Measurements from ENCODE around the gene BEGAIN. TPM values are rescaled to one million over a fixed set of nuclear protein-coding genes. Genes with fewer than 3 reads are reported as not detected.
A peak's percentile ranks its signal among the peaks of the same experiment; 100 is the strongest.

The BEGAIN gene
- total RNA-seq, 2 donors from 2014 or later = 1.3 to 8.0 TPM

DNA sequence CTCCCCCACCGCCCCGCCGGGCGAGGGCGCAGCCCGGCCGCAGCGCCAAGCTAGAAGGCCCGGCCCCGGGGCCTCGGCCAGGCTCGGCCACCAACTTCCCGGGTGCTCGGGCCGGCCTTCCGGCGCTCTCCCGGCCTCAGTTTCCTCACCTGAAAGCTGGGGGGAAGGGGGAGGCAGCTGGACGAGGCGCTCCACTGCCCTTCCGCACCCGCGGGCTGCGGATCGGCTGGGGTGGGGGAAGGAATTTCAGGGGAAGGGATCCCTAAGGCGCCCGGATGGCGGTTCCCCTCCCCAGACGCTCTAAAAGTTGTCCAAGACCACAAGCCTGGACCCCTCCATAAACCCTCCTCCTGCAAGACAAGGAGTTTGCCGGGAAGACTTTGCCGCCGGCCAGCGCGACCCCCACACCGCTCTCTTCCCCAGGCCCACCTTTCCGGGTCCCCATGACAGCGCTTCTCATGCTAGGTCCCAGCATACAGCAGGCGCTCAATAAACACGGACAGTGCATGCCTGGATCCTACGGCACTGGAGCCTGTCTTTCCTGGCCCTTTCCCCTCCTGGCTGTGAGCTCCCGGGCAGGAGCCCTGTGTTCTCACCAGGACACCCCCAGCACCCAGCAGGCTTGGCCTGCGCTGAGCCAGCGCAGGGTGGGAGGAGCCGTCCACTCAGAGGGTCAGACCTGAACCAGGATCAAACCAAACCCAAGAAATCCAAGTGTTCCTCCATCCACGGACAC, 18.1 kb downstream of the BEGAIN start:
- Mint-ChIP-seq H3K27ac (no peak overlapping the region), H3K9me3 (no peaks in the 10 kb centered on the region)
- ATAC-seq = no peak

DNA sequence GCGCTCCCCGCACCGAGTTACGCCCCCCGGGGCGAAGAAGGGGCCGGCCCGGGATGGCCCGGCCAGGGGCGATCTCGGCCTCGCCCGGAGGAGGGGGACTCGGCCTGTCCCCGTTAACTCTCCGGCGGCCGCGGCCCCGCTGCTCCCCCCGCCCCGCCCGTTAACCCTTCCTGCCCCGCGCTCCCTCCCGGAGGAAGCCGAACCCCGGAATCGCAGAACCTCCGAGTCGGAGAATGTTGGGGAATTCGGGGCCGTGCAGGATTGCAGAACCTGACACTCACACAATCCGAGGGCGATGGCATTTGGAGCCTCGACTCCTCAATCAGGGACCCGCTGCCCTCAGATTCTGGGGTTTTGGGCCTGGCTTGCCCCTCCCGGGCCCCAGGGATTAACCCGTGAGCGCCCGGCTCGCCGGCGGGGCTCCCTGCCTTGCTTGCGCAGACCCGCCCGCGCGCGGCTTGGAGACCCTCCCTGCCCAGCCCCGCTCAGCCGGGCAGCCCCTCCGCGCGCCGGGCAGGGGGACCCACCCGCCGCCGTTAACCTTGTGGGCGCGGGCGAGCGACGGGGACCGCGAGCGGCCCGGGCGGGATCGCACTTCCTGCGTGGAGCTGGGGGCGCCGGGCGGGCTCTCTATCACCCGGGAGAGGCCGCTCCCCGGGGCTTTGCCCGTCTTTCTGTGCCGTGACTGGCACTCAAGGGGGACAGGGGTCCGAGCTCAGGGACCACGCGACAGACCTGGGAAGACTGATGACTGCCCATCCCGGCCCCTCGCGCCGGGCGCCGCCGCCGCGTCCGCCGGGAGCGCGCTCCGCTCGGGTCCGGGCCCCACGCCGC, 18.8 kb downstream of the BEGAIN start:
- Mint-ChIP-seq H3K36me3 (no peaks in the 10 kb centered on the region), H3K27ac (no peak overlapping the region), H3K9me3 (no peaks in the 10 kb centered on the region)
- ATAC-seq (peak in 1 of 2 donors; percentile 11), DNase-seq (ENCODE audit: low spot score in 2 of 2) (no peak)

More for the DNA sequence above, 18.1 kb downstream of the BEGAIN start:
- no peak for DNase-seq (ENCODE audit: low spot score in 2 of 2)
- no peaks in the 10 kb centered on the region for H3K36me3 Mint-ChIP-seq

DNA sequence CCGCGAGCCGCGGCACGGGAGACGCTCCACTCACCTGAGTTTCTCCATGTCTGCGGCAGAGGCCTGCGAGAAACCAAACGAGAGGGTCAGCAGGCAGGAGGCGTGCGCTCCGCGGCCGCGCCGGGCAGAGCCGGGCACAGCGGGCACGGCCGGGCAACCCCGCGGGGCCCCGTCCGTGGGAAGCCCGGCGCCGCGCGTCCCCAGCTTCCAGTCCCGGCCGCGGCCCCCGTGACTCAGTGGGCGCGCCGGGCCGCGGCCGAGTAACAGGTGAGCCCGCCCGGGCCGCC, 19.4 kb downstream of the BEGAIN start:
- DNase-seq (ENCODE audit: low spot score in 2 of 2) (no peak), ATAC-seq (peak in 1 of 2 donors; percentile 6)
- Mint-ChIP-seq H3K27ac (no peak overlapping the region), H3K9me3 (no peaks in the 10 kb centered on the region), H3K36me3 (no peaks in the 10 kb centered on the region)

GRCh38 chr14:100567009-100567876, 20.0 kb downstream of the BEGAIN start:
- peak; percentile 47 to 61 for ATAC-seq
- Mint-ChIP-seq H3K9me3 (no peaks in the 10 kb centered on the region), H3K27ac (no peak overlapping the region), H3K36me3 (no peaks in the 10 kb centered on the region)
- no peak for DNase-seq (ENCODE audit: low spot score in 2 of 2)

- H3K36me3 Mint-ChIP-seq = no peaks in the 10 kb centered on the region
- ATAC-seq (no peak), DNase-seq (ENCODE audit: low spot score in 2 of 2) (no peak)
- H3K9me3 Mint-ChIP-seq = no peaks in the 10 kb centered on the region
- H3K27ac Mint-ChIP-seq = no peak overlapping the region
These were observed 20.6 kb downstream of the BEGAIN start for GRCh38 chr14:100566586-100566985.

GRCh38 chr14:100566119-100566518, 21.1 kb downstream of the BEGAIN start:
- DNase-seq (ENCODE audit: low spot score in 2 of 2) = no peak
- H3K27ac Mint-ChIP-seq = no peak overlapping the region
- no peaks in the 10 kb centered on the region for H3K36me3 Mint-ChIP-seq
- no peak for ATAC-seq
- no peaks in the 10 kb centered on the region for H3K9me3 Mint-ChIP-seq

GRCh38 chr14:100565650-100566049, 21.6 kb downstream of the BEGAIN start:
- ATAC-seq (no peak), DNase-seq (ENCODE audit: low spot score in 2 of 2) (no peak)
- Mint-ChIP-seq H3K9me3 (no peaks in the 10 kb centered on the region), H3K27ac (no peak overlapping the region), H3K36me3 (no peaks in the 10 kb centered on the region)

DNA sequence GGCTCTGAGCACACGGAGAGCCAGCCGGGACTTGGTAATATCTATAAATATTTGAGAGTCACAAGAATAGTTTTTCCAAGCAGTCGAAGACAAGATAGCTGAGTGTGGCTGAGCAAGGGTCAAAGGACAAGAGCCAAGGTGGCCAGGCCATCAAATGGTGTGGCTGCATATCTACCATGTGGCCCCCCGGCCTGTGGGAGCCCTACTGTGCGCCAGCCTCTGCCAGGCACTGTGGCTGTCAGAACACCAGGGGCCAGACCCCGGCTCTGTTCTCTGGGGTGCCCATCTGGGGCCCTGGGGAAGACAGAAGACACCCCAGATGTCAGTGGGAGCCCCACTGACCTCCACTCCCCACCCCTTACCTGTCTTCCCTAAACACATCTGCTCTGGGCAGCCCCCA, 22.7 kb downstream of the BEGAIN start:
- H3K27ac Mint-ChIP-seq = no peak overlapping the region
- no peaks in the 10 kb centered on the region for H3K9me3 Mint-ChIP-seq
- DNase-seq (ENCODE audit: low spot score in 2 of 2) = no peak
- H3K36me3 Mint-ChIP-seq = no peaks in the 10 kb centered on the region
- no peak for ATAC-seq

GRCh38 chr14:100562751-100563150, 24.5 kb downstream of the BEGAIN start:
- no peaks in the 10 kb centered on the region for H3K36me3 Mint-ChIP-seq
- no peak overlapping the region for H3K27ac Mint-ChIP-seq
- ATAC-seq (no peak), DNase-seq (ENCODE audit: low spot score in 2 of 2) (no peak)
- H3K9me3 Mint-ChIP-seq = no peaks in the 10 kb centered on the region

DNA sequence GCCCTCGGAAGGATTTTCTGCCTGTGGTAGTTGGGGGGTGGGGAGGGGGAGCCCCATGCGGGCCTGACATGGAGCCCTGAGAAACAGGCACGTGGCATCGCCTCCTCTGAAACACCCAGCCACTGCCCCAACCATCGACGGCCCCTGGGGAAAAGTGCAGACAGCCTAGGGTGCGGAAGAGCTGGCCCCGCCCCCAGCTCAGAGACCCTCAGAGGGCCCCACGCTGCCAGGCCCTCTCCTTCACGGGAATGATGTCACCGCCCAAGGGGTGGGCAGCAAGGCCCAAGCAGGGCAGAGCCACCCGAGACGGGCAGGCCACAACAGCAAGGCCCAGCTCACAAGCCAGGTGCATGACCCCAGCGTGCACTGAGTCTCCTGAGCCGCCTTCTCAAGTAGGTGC, 26.2 kb downstream of the BEGAIN start:
- ATAC-seq = no peak
- no peak for DNase-seq (ENCODE audit: low spot score in 2 of 2)
- Mint-ChIP-seq H3K27ac (no peak overlapping the region), H3K36me3 (no peaks in the 10 kb centered on the region), H3K9me3 (no peaks in the 10 kb centered on the region)

- H3K36me3 Mint-ChIP-seq = no peaks in the 10 kb centered on the region
- H3K9me3 Mint-ChIP-seq = no peaks in the 10 kb centered on the region
- DNase-seq (ENCODE audit: low spot score in 2 of 2) = no peak
- no peak for ATAC-seq
- no peak overlapping the region for H3K27ac Mint-ChIP-seq
These were observed 26.7 kb downstream of the BEGAIN start for GRCh38 chr14:100560471-100560870.

GRCh38 chr14:100559455-100559854, 27.8 kb downstream of the BEGAIN start:
- H3K36me3 Mint-ChIP-seq = no peaks in the 10 kb centered on the region
- DNase-seq (ENCODE audit: low spot score in 2 of 2) = no peak
- H3K9me3 Mint-ChIP-seq = no peaks in the 10 kb centered on the region
- no peak for ATAC-seq
- no peak overlapping the region for H3K27ac Mint-ChIP-seq

- Mint-ChIP-seq H3K36me3 (no peaks in the 10 kb centered on the region), H3K9me3 (no peaks in the 10 kb centered on the region), H3K27ac (peak overlapping the region in 1 of 2 donors; percentile 52)
- no peak for ATAC-seq
- DNase-seq (ENCODE audit: low spot score in 2 of 2) = no peak
These were observed 28.3 kb downstream of the BEGAIN start for GRCh38 chr14:100558966-100559365.

DNA sequence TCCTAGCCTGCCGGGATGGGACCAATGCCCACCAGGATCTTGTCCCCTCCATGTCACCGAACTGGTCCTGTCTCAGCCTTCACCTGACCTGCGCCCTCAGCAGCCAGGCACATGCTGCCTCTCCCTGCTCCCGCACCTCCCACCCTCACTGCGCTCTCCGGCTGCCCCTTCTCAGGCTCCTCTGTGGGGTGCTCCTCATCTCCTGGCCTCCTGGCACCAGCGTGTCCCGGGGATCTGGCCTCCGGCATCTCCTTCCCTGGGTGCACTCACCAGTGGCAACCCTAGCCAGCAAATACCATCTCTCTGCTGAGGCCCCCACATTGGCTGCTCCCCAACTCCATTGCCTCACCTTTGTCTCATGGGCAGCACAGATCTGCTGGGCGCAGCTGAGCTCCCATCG, 29.0 kb downstream of the BEGAIN start:
- Mint-ChIP-seq H3K9me3 (no peaks in the 10 kb centered on the region), H3K36me3 (no peaks in the 10 kb centered on the region), H3K27ac (peak overlapping the region in 1 of 2 donors; percentile 52)
- ATAC-seq = no peak
- no peak for DNase-seq (ENCODE audit: low spot score in 2 of 2)

GRCh38 chr14:100557658-100558057, 29.6 kb downstream of the BEGAIN start:
- H3K36me3 Mint-ChIP-seq = no peaks in the 10 kb centered on the region
- H3K9me3 Mint-ChIP-seq = no peaks in the 10 kb centered on the region
- peak in 1 of 2 donors; percentile 35 for ATAC-seq

GRCh38 chr14:100556936-100557505, 30.2 kb downstream of the BEGAIN start:
- H3K27ac Mint-ChIP-seq = no peak overlapping the region
- no peaks in the 10 kb centered on the region for H3K36me3 Mint-ChIP-seq
- H3K9me3 Mint-ChIP-seq = no peaks in the 10 kb centered on the region
- DNase-seq (ENCODE audit: low spot score in 2 of 2) (no peak), ATAC-seq (no peak)

More at GRCh38 chr14:100557658-100558057, 29.6 kb downstream of the BEGAIN start:
- peak overlapping the region in 1 of 2 donors; percentile 52 for H3K27ac Mint-ChIP-seq
- DNase-seq (ENCODE audit: low spot score in 2 of 2) = no peak

DNA sequence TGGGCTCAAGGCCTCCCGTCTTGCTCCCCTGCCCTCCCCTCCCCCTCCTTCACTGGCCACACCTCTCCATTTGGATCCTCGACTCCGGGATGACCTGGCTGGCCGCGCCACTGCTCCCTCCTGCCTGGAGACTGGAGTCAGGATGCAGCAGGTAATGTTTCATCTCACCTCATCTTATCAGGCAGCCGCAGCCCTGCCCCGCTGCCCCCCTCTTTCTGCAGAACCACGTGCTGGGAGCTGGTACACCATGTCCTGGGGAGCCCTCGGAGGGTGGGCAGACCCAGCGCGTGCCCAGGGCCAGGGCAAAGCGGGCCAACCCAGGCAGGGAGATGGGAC, 31.1 kb downstream of the BEGAIN start:
- H3K27ac Mint-ChIP-seq = no peak overlapping the region
- H3K9me3 Mint-ChIP-seq = no peaks in the 10 kb centered on the region
- H3K36me3 Mint-ChIP-seq = no peaks in the 10 kb centered on the region
- ATAC-seq = no peak
- DNase-seq (ENCODE audit: low spot score in 2 of 2) = no peak
